Measurements from ENCODE around the gene INA. TPM values are rescaled to one million over a fixed set of nuclear protein-coding genes. Genes with fewer than 3 reads are reported as not detected.

INA gene
- total RNA-seq, 1 experiment from 2014 or later: not detected

DNA sequence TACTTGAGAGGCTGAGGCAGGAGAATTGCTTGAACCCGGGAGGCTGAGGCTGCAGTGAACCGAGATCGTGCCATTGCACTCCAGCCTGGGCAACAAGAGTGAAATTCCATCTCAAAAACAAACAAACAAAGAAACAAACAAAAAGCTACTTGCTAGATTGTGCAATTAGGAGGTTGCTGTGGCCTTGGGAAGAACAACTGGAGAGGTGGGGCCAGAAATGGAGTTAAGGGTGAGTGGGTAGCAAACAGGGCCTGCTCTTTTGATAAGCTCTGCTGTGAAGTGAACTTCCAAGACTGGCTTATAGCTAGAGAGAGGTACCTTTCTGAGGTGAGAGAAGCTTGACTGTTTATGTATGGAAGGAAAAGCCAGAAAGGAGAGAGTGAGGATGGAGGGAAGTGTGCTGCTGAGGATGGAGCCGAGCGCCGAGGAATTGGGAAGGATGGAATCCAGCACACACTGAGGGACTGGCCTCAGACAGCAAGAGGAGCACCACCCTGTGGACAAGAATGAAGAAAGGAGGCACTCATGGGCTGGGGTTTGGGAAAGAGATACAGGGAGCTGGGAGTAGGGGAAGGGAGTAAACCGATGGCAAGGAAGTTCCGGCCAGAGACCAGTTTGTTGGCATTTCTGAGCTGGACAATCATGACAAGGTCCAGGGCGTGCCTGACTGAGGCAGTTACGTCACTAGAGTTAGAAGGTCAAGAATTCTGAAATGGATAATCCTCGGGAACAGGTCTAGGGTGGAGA is 38.3 kb upstream of the INA start (continued):
- no peak for TF ChIP-seq ELF1 (IDR thresholded peaks at IDR 0.05; ENCODE audit: borderline replicate concordance, low read depth)
- TF ChIP-seq EGR1 (IDR thresholded peaks at IDR 0.05; ENCODE audit: low read depth): no peak
- TF ChIP-seq SP1 (IDR thresholded peaks at IDR 0.05; ENCODE audit: low read depth): no peak
- 0 out of 2 replicates have a peak, but pooled peaks have one; percentile 9 for TF ChIP-seq ZFX (IDR thresholded peaks at IDR 0.05)
- no peak for TF ChIP-seq SRF (IDR thresholded peaks at IDR 0.05; ENCODE audit: low read depth)
- TF ChIP-seq, protein P1, sequence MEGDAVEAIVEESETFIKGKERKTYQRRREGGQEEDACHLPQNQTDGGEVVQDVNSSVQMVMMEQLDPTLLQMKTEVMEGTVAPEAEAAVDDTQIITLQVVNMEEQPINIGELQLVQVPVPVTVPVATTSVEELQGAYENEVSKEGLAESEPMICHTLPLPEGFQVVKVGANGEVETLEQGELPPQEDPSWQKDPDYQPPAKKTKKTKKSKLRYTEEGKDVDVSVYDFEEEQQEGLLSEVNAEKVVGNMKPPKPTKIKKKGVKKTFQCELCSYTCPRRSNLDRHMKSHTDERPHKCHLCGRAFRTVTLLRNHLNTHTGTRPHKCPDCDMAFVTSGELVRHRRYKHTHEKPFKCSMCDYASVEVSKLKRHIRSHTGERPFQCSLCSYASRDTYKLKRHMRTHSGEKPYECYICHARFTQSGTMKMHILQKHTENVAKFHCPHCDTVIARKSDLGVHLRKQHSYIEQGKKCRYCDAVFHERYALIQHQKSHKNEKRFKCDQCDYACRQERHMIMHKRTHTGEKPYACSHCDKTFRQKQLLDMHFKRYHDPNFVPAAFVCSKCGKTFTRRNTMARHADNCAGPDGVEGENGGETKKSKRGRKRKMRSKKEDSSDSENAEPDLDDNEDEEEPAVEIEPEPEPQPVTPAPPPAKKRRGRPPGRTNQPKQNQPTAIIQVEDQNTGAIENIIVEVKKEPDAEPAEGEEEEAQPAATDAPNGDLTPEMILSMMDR (IDR thresholded peaks at IDR 0.05 in 2 of 3, conservative IDR thresholded peaks at IDR 0.05 in 1 of 3; ENCODE audit: borderline replicate concordance in 1 of 3, insufficient read depth in 1 of 3, low read depth in 2 of 3, low read length in 2 of 3): peak in 2 of 3 experiments; percentile 60; a peak in 4 of 6 replicates
- TF ChIP-seq, protein P2, sequence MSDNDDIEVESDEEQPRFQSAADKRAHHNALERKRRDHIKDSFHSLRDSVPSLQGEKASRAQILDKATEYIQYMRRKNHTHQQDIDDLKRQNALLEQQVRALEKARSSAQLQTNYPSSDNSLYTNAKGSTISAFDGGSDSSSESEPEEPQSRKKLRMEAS (IDR thresholded peaks at IDR 0.05): no peak
- no peak for TF ChIP-seq RAD21 (IDR thresholded peaks at IDR 0.05; ENCODE audit: low read depth)
- no peak for TF ChIP-seq SIN3A (IDR thresholded peaks at IDR 0.05; ENCODE audit: low read depth)
- TF ChIP-seq EZH2phosphoT487 (IDR thresholded peaks at IDR 0.05; ENCODE audit: borderline replicate concordance): no peak
- TF ChIP-seq, protein P3, sequence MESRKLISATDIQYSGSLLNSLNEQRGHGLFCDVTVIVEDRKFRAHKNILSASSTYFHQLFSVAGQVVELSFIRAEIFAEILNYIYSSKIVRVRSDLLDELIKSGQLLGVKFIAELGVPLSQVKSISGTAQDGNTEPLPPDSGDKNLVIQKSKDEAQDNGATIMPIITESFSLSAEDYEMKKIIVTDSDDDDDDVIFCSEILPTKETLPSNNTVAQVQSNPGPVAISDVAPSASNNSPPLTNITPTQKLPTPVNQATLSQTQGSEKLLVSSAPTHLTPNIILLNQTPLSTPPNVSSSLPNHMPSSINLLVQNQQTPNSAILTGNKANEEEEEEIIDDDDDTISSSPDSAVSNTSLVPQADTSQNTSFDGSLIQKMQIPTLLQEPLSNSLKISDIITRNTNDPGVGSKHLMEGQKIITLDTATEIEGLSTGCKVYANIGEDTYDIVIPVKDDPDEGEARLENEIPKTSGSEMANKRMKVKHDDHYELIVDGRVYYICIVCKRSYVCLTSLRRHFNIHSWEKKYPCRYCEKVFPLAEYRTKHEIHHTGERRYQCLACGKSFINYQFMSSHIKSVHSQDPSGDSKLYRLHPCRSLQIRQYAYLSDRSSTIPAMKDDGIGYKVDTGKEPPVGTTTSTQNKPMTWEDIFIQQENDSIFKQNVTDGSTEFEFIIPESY (IDR thresholded peaks at IDR 0.05; ENCODE audit: extremely low read depth, insufficient replicate concordance, low read length): no peak
- peak; percentile 76 for TF ChIP-seq POLR2AphosphoS5 (IDR thresholded peaks at IDR 0.05; ENCODE audit: low read depth, low read length)

Measured in HCT116 (cell line).